Colonic mucosa (tissue), 4 donors: ENCODE results near the gene SPEM1. TPM values are rescaled to one million over a fixed set of nuclear protein-coding genes. Genes with fewer than 3 reads are reported as not detected.

Source experiments
- DNase-seq: peaks from one replicate; pipeline ENCODE4 v3.0.0-alpha.2; 2020
- H3K27ac ChIP-seq: fragments of 200-600 bp; one replicate; pipeline ENCODE4 v1.8.0; 2021
- H3K27me3 ChIP-seq: fragments of 200-600 bp; one replicate; pipeline ENCODE4 v1.8.0; 2021
- H3K36me3 ChIP-seq: fragments of 200-600 bp; one replicate; pipeline ENCODE4 v1.8.0; 2021
- H3K4me1 ChIP-seq: fragments of 200-600 bp; one replicate; pipeline ENCODE4 v1.8.0; 2021; ENCODE audit warnings: mild to moderate bottlenecking
- H3K4me3 ChIP-seq: fragments of 200-600 bp; one replicate; pipeline ENCODE4 v1.8.0; 2021
- H3K9ac ChIP-seq, 2 donors: one replicate each; pipeline ENCODE4 v1.7.0; 2013; ENCODE audit warnings: control low read depth in 2 of 2, low read depth in 2 of 2, low read length in 2 of 2
- H3K9me3 ChIP-seq: fragments of 200-600 bp; one replicate; pipeline ENCODE4 v1.8.0; 2021
- CTCF ChIP-seq: fragments of 200-600 bp; IDR thresholded peaks from one replicate; pipeline ENCODE4 v1.8.0; 2022; ENCODE audit warnings: antibody characterized with exemption, mild to moderate bottlenecking
- intact Hi-C: fragments of 100-400 bp; cut with DNase I; formaldehyde crosslinking; loops from one replicate; pipeline ENCODE4 v1.14.1; 2022
- total RNA-seq, 2 donors: library from RNA; stranded (reverse); fragmentation: NEBNext Ultra II Directional in 1 of 2; extraction: Animal tissue kit (Norgen Biotek cat#: 25700) in 1 of 2; gene quantifications; one replicate each; pipeline ENCODE4 v1.2.1, GENCODE V29; 2021
- donor health status: healthy.
- donor health status: DM: no; HTN: no; CAD: no.
- donor health status: DM: no; HTN: no; CAD: no.

The SPEM1 gene
- total RNA-seq, 2 donors from 2014 or later: not detected

- Histone ChIP-seq H3K4me1 (peaks cover 4% of the 10 kb centered on the region), H3K36me3 (no peaks in the 10 kb centered on the region), H3K9me3 (no peaks in the 10 kb centered on the region), H3K27me3 (peaks cover 8% of the 10 kb centered on the region), H3K27ac (no peak within 1 kb of the TSS), H3K4me3 (peak within 1 kb of the TSS; percentile 5), H3K9ac (no peak within 1 kb of the TSS)
- DNase-seq: no peak
- TF ChIP-seq CTCF: no peak
- intact Hi-C loops: no loop called here
Measured at GRCh38 chr17:7407485-7408251, 12.5 kb upstream of the SPEM1 start, which contains the start of gene NLGN2. NLGN2 (plus strand) TSS chr17:7407845; CDS start chr17:7408256, 411 bp downstream.

GRCh38 chr17:7408252-7408727 is 11.8 kb upstream of the SPEM1 start:
- no peak for TF ChIP-seq CTCF
- Histone ChIP-seq H3K4me3 (peak overlapping the region; percentile 5), H3K27me3 (peaks cover 8% of the 10 kb centered on the region), H3K27ac (no peak overlapping the region), H3K9ac (no peak overlapping the region), H3K36me3 (no peaks in the 10 kb centered on the region), H3K4me1 (no peaks in the 10 kb centered on the region), H3K9me3 (no peaks in the 10 kb centered on the region)
- DNase-seq: no peak
- intact Hi-C loops: no loop called here

- Histone ChIP-seq H3K4me1 (no peaks in the 10 kb centered on the region), H3K27ac (no peak overlapping the region), H3K36me3 (no peaks in the 10 kb centered on the region), H3K4me3 (no peak overlapping the region), H3K27me3 (peaks cover 8% of the 10 kb centered on the region), H3K9me3 (no peaks in the 10 kb centered on the region), H3K9ac (no peak overlapping the region)
- no peak for TF ChIP-seq CTCF
- intact Hi-C loops: no loop called here
- DNase-seq: no peak
Measured at GRCh38 chr17:7408863-7409262, 11.3 kb upstream of the SPEM1 start.

- no peak overlapping the region for H3K27ac ChIP-seq
- no peak overlapping the region for H3K9ac ChIP-seq
- H3K9me3 ChIP-seq: no peaks in the 10 kb centered on the region
- no peak overlapping the region for H3K4me3 ChIP-seq
- DNase-seq: no peak
- no peak for TF ChIP-seq CTCF
- no peaks in the 10 kb centered on the region for H3K4me1 ChIP-seq
- peaks cover 8% of the 10 kb centered on the region for H3K27me3 ChIP-seq
- H3K36me3 ChIP-seq: no peaks in the 10 kb centered on the region
- intact Hi-C loops: no loop called here
Measured at GRCh38 chr17:7409716-7410115, 10.4 kb upstream of the SPEM1 start.

GRCh38 chr17:7410634-7411426 is 9.3 kb upstream of the SPEM1 start:
- Histone ChIP-seq H3K27me3 (no peaks in the 10 kb centered on the region), H3K4me1 (no peaks in the 10 kb centered on the region), H3K4me3 (no peak overlapping the region), H3K27ac (no peak overlapping the region), H3K36me3 (no peaks in the 10 kb centered on the region), H3K9me3 (no peaks in the 10 kb centered on the region), H3K9ac (no peak overlapping the region)
- no peak for DNase-seq
- no peak for TF ChIP-seq CTCF
- intact Hi-C loops: no loop called here
